AG10803 (cell line): ENCODE data around the gene IMMP2L.
"Not testable (repeated sequence)": the region's sequence is repeated elsewhere in the genome, so short reads cannot be mapped to it uniquely, and the experiment has no call there.

Experiments used
- DNase-seq: peaks from one replicate; pipeline ENCODE4 v3.0.0; 2010; ENCODE audit warnings: low read depth
- H3K4me3 ChIP-seq: 2 replicates; pipeline ENCODE4 v1.5.1; 2011; ENCODE audit warnings: mild to moderate bottlenecking, low read length, control low read depth
- TF ChIP-seq, protein P1 (sequence below): conservative IDR thresholded peaks from 2 replicates; pipeline ENCODE4 v1.5.1; 2011; ENCODE audit warnings: mild to moderate bottlenecking, low read length, control low read depth, inconsistent platforms

The IMMP2L gene

DNA sequence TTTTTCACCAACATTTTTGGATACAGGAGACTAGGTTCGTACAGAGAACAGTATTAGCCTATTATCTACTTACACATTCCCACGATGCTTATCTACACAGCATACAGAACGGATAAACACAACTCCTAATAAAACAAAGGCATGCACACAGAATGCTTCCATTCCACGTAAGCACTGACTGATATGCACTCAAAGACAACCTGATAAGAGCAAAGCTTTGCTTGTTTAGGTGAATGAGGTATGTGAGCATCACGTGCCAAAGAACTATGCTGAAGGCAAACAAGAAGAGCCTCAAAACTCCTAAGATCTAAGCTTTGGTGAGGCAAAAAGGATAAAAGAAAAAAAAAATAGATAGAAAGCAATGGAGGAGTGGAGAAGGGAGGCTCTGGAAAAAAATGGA lies 884.9 kb downstream of the IMMP2L start:
- DNase-seq = no peak
- no peak overlapping the region for H3K4me3 ChIP-seq
- TF ChIP-seq, protein P1, sequence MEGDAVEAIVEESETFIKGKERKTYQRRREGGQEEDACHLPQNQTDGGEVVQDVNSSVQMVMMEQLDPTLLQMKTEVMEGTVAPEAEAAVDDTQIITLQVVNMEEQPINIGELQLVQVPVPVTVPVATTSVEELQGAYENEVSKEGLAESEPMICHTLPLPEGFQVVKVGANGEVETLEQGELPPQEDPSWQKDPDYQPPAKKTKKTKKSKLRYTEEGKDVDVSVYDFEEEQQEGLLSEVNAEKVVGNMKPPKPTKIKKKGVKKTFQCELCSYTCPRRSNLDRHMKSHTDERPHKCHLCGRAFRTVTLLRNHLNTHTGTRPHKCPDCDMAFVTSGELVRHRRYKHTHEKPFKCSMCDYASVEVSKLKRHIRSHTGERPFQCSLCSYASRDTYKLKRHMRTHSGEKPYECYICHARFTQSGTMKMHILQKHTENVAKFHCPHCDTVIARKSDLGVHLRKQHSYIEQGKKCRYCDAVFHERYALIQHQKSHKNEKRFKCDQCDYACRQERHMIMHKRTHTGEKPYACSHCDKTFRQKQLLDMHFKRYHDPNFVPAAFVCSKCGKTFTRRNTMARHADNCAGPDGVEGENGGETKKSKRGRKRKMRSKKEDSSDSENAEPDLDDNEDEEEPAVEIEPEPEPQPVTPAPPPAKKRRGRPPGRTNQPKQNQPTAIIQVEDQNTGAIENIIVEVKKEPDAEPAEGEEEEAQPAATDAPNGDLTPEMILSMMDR = no peak

DNA sequence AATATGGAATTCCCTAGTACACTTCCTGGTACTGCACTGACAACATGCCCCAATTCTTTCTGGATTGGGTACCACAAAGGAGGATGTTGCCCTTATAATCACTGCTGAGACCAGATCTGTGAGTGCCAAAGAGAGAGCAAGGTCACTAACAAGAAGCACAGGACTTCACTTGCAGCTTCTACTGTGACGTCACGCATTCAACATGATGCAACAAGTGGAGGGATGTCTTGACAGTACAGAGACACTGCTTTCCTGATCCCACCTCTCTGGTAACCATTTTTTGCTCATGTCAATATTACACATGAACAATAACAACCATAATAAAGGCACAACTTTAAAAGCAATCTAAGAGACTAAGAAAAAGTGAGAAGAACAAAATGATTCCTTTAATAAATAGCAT lies 885.5 kb downstream of the IMMP2L start:
- TF ChIP-seq, protein P1 = no peak
- no peak for DNase-seq
- H3K4me3 ChIP-seq = no peak overlapping the region

DNA sequence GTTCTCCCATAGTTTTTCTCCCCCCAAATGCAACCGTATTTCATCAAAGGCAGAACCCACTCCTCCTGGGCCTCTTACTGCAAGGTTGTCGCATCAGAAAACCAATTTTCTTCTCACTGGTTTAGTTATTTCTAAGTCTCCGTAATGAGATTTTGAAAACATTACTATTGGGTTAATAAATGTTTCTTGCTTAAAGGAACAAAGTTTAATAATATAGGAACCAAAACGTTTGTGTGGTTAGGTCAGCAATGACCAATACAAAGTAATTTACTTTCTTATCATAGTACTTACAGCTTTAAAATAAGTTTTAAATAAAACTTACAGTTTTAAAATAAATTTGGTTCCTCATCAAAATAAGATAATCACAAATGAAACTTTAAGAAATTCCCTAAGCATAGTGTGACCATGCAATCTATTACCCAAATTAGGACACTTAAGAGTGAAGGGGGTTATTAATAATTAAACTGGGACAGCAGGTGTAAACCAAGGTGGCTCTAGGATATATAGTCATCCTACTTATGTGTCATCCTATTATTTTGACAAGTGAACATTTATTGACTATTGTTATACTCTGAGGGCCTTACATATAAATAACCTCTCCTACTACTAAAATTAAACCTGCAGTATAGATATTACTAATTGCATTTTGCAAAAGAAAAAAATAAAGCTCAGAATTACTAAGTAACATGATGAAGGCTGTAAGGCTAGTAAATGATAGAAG lies 886.7 kb downstream of the IMMP2L start:
- no peak overlapping the region for H3K4me3 ChIP-seq
- DNase-seq = no peak
- TF ChIP-seq, protein P1 = no peak

DNA sequence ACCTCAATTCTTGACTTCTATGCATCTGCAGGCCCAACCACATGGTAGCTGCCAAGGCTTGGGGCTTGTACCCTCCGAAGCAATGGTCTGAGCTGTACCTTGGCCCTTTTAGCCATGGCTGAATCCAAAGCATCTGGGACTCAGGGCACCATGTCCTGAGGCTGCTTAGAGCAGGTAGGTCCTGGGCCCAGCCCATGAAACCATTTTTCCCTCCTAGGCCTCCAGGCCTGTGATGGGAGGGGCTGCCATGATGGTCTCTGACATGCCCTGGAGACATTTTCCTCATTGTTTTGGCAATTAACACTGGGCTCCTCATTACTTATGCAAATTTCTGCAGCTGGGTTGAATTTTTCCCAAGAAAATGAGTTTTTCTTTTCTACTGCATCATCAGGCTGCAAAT lies 889.1 kb downstream of the IMMP2L start:
- TF ChIP-seq, protein P1 = no peak
- no peak overlapping the region for H3K4me3 ChIP-seq
- DNase-seq = no peak

DNA sequence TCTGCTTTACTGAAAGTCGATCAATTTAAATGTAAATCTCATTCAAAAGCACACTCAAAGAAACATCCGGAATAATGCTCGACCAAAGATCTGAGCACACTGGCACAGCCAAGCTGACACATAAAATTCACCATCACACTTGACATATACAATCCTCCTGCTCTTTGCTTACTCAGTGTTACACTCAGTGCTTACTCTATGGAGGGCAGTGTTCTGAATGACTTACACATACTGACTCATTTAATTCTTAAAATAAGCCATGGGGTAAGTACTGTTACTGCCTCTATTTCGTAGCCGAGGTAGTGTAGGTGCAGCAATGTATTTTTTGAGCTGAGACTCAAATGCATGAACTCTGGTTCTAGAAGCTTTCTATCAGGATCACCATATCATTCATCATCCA lies 892.9 kb downstream of the IMMP2L start:
- TF ChIP-seq, protein P1 = no peak
- DNase-seq = no peak

DNA sequence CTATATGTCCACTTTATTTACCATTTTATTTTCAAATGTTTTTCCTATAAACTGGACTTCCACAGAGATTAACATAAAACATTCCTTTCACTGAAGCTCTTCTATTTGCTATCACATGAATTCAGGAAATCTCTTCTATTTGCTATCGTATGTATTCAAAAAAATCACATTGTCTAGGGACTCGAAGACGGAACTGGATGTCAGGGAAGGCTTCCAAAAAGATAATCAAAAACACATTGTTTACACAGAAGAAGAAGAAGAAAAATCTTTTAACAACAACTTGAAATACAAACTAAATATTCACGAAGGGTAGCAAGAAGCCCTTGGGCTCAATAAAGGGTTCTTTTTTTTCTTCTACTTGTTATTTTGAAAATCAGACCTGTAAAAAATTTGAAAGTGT lies 897.5 kb downstream of the IMMP2L start:
- no peak for DNase-seq
- TF ChIP-seq, protein P1 = no peak

More for the DNA sequence above, 892.9 kb downstream of the IMMP2L start:
- H3K4me3 ChIP-seq = no peak overlapping the region

DNA sequence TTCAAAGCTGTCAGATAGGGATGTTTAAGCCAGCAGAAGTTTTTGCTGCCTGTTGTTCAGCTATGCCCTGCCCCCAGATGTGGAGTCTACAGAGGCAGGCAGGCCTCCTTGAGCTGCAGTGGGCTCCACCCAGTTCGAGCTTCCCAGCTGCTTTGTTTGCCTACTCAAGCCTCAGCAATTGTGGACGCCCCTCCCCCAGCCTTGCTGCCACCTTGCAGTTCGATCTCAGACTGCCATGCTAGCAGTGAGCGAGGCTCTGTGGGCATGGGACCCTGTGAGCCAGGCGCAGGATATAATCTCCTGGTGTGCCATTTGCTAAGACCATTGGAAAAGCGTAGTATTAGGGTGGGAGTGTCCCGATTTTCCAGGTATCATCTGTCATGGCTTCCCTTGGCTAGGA lies 901.7 kb downstream of the IMMP2L start:
- not testable (repeated sequence) for DNase-seq, H3K4me3 ChIP-seq

More for the DNA sequence above, 897.5 kb downstream of the IMMP2L start:
- H3K4me3 ChIP-seq = no peak overlapping the region

DNA sequence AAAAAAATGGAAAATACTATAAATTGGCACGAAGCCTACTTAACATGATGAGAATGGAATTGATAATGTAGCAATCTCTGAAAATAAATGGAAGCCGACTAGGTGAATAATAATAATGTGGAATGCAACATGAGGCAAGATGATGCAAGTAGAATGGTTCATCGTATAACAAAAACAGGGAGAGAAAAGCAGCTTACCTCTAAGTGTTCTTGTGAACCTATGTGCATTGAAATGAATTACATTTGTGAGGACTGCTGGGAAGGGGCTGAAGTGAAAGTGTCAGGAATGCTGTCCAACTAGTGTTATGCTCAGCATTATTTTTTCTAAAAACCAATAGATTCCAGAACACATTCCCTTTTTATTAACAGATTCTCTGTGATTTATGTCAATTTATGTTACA lies 912.0 kb downstream of the IMMP2L start:
- TF ChIP-seq, protein P1 = no peak
- DNase-seq = no peak

More for the DNA sequence above, 912.0 kb downstream of the IMMP2L start:
- H3K4me3 ChIP-seq = no peak overlapping the region
